ENCODE measurements around the gene TFF3.

TFF3 gene, protein sequence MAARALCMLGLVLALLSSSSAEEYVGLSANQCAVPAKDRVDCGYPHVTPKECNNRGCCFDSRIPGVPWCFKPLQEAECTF

DNA sequence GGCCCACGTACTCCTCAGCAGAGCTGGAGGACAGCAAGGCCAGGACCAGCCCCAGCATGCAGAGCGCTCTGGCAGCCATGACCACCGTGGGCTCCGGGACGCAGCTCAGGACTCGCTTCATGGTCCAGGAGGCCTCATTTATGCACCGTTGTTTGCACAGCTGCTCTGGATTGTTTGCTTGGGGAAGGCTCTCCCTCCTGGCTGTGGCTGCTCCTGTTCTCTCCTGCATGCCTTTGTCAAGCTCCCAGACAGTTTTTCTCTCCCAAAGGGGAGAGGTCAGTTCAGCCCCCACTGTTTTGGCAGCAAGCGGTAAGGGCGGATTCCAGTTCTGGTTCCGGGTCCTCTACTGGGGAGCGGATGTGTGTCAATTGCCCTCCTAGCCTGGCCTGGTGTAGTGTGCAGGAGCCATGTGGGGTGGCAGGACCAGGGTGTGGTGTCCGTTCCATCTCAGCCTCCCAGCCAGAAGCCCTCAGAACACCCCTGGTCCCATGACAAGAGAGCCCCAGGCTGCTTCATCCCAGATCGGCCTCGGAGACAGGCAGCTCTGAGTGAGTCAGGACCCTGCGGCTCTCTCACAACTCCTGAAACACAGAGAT, at the start of gene TFF3:
Gene TFF3 (minus strand): TSS at position 114 of the 596 bp plus-strand sequence. CDS start 35 bp downstream, at position 79.
- DNase-seq, result no peak

GRCh38 chr21:42364304-42364865, 49.2 kb upstream of the TFF3 start:
- DNase-seq, result no peak

- no peak for DNase-seq
Observed at GRCh38 chr21:42363312-42363711, 48.1 kb upstream of the TFF3 start.

GRCh38 chr21:42362700-42363099, 47.5 kb upstream of the TFF3 start:
- no peak for DNase-seq

DNA sequence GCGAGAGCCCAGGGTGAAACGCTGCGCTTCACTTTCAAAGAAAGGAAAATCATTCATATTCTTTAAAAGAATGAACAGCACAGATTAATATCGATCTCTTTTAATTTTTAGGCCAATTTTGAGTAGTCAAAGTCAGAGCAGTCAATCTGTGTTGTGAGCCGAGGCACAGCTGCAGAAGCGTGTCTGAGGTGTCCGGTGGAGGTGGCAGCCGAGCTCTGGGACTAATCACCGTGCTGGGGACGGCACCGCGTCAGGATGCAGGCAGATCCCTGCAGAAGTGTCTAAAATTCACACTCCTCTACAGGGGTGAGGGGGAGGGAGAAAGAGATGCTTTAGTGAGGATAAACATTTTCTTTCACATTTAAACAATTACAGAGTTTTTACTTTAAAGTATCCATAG, 47.0 kb upstream of the TFF3 start:
- no peak for DNase-seq

GRCh38 chr21:42361286-42361685, 46.1 kb upstream of the TFF3 start:
- DNase-seq, result no peak

DNA sequence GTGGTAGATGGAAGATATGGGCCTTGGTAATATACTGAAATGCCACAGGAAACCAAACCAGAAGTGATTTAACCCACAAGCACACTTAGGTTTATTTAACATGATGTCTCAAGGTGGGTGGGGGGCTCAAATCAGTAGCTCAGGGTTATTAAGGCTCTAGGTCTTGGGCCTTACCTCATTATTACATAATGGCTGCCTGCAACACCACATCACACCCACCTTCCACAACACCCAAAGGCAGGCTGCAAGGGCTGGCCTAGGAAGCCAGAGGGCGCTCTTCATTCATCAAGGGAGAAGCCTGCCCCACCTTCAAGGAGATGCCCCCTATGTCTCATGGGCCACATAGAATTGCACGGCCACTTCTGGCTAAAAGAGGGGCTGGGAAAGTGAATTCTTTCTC, 45.1 kb upstream of the TFF3 start:
- no peak for DNase-seq

GRCh38 chr21:42358937-42359336, 43.7 kb upstream of the TFF3 start:
- DNase-seq, result no peak

DNA sequence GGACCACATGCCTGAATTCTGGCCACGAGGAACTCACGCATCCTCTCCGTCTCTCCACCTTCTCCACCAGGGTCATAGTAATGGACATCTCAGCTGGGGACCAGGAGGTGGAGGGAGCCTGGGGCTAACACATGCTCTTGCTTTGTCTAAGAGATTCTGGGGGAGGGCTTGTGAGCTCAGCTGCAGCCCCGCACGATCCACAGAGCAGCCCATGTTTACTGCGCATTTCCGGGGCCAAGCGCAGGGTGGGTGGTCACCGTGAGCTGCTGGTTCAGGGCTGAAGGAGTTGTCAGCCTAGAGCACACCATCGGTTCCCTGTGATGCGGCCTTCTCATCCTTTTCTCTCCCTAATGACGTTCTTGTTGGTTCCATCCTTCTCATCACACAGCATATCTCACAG, 43.1 kb upstream of the TFF3 start:
- no peak for DNase-seq

DNA sequence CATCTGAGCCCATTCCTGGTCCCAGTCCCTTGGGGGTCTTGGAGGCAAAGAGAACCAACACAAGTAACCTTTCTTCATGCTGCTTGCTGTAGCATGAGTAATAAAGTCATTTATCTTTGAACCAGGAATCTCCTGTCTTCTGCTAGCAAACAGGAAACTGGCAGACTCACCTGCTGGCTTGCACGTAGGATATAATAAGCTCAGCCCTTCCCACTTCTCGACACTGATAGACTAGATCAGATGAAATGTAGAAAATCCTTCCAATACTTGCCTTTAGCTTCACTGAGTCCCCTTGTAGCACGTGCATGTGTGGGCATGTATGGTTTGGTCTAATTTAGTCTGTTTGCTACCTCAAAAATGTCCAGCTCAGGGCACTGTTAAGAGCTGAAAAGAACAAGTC, 42.1 kb upstream of the TFF3 start:
- DNase-seq, result no peak

- DNase-seq, result no peak
Observed at GRCh38 chr21:42356650-42357049, 41.4 kb upstream of the TFF3 start.

- DNase-seq, result no peak
Observed at GRCh38 chr21:42356046-42356445, 40.8 kb upstream of the TFF3 start.

DNA sequence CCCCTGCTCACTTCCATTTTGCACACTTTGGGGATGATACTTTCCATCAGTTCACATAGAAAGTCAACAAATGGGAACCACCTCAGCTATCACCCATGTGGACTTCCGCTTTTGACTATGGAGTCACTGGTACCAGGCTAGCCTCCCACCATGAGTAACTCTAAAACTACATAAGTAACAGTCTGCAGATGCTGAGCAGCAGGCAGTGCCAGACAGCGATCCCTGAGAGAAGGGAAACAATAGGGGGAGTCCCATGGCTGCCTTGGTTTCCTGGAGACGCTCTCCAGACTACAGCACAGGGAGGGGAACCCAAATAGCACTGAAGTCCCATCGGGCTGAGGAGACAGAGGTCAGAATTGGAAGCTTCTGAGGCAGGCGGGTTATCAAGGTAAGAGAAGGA, 38.4 kb upstream of the TFF3 start:
- DNase-seq, result no peak

GRCh38 chr21:42352441-42353095, 37.4 kb upstream of the TFF3 start:
- no peak for DNase-seq

DNA sequence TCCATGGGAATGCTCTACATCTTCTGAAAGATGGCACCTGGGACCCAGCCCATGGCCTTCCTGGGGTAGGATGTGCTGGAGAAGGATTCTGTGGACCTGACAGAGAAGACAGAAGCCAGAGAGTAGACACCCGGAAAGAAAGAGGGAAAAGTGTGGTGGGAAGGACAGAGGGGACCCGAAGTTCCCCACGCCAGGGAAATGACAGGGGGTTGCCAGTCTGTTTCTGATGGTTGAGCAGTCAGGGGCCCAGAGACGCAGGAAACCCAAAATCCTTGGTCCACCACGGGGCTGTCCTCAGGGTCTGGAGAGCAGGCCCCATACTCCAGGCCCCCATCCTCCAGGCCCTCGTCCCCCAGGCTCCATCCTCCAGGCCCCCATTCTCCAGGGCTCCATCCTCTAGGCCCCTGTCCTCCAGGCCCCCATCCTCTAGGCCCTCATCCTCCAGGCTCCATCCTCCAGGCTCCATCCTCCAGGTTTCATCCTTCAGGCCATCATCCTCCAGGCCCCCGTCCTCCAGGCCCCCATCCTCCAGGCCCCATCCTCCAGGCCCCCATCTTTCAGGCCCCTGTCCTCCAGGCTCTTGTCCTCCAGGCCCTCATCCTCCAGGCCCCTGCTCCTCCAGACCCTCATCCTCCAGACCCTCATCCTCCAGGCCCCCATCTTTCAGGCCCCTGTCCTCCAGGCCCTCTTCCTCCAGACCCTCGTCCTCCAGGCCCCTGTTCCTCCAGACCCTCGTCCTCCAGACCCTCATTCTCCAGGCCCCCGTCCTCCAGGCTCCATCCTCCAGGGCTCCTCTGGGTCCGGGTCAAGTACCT, 36.6 kb upstream of the TFF3 start:
- DNase-seq, result no peak

- DNase-seq, result no peak
Observed at GRCh38 chr21:42350927-42351426, 35.8 kb upstream of the TFF3 start, which contains the start of gene TFF2. Gene TFF2, minus strand, starts transcription at chr21:42350994. Its CDS starts 37 bp downstream, at chr21:42350957.

GRCh38 chr21:42350318-42350910, 35.2 kb upstream of the TFF3 start:
- DNase-seq, result no peak

GRCh38 chr21:42349420-42350317, 34.5 kb upstream of the TFF3 start:
- DNase-seq, result no peak

DNA sequence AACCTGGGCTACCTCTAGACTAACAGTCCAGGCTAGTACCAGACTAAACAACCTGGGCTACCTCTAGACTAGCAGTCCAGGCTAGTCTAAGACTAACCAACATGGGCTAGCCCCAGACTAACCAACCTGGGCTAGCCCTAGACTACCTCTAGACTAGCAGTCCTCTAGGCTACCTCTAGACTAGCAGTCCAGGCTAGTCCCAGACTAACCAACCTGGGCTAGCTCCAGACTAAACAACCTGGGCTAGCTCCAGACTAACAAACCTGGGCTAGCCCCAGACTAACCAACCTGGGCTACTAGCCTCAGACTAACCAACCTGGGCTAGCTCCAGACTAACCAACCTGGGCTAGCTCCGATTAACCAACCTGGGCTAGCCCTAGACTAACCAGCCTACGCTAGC, 33.6 kb upstream of the TFF3 start:
- no peak for DNase-seq

- DNase-seq, result no peak
Observed at GRCh38 chr21:42347601-42348327, 32.6 kb upstream of the TFF3 start.

All from CD4-positive, alpha-beta T cell treated with Interleukin-4 for 4 hours (primary cell).